Left forelimb (tissue), 1 donor: ENCODE results near the gene CCDC51.

Experiments
- DNase-seq: peaks from one replicate; pipeline ENCODE4 v3.0.0-alpha.2; 2018; ENCODE audit warnings: low spot score

Gene CCDC51

DNA sequence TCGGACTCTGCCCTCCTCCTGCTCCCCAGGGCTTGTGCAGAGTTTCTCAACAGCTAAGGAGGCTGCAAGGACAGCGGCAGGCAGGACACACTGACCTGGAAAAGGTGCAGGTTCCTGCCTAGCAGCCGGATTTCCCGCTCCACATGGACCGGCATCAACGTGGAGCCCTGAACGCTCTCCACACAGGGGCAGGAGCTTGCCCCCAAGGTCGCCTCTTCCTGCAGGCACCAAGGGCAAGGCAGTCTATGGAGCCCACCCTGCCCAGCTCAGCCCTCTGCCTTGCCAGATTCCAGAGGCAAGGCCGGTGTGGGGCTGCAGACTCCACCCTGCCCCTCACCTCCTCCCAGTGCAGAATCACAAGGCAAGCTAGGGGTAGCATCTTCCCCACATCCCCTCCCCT, 20.8 kb downstream of the CCDC51 start:
- DNase-seq: no peak

DNA sequence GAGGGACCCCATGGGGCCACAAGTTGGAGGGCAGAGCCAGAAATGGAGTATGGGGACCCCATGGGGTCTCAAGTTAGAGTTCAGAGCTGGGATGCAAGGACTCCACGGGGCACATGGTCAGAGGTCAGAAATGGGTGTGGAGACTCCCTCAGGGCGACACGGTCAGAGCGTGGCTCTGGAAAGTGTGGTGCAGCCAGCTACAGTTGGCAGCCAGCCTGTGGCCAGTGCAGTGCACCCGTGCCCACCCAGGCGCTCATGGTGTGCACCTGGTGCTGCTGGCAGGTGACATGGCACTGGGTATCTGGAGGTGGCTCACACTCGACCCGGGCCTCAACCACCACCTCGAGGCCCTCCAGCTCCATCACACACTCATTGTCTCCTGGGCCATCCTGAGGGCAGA, 21.3 kb downstream of the CCDC51 start:
- no peak for DNase-seq

- DNase-seq: no peak
Observed at GRCh38 chr3:48418140-48418539, 21.8 kb downstream of the CCDC51 start.

GRCh38 chr3:48417529-48418108, 22.3 kb downstream of the CCDC51 start:
- DNase-seq: no peak

- DNase-seq: no peak
Observed at GRCh38 chr3:48416546-48416945, 23.4 kb downstream of the CCDC51 start.

DNA sequence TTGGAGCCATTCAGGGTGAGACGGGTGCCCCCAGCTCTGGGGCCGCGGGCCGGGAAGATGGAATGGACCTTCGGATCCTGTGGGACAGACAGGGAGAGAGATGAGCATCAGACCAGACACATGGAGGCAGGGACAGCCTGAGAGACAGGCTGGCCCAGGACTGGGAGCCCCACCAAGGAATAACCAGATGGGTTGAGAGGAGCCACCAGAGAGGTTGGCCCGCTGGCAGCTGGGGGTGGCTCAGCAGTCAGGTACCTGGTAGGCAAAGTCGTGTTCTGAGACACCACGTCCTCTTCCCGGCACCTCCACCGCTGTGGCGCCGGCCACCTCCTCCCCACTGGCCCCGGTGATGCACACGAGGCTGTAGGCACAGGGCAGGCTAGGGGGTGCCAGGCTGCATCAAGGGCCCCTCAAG, 23.8 kb downstream of the CCDC51 start:
- no peak for DNase-seq

DNA sequence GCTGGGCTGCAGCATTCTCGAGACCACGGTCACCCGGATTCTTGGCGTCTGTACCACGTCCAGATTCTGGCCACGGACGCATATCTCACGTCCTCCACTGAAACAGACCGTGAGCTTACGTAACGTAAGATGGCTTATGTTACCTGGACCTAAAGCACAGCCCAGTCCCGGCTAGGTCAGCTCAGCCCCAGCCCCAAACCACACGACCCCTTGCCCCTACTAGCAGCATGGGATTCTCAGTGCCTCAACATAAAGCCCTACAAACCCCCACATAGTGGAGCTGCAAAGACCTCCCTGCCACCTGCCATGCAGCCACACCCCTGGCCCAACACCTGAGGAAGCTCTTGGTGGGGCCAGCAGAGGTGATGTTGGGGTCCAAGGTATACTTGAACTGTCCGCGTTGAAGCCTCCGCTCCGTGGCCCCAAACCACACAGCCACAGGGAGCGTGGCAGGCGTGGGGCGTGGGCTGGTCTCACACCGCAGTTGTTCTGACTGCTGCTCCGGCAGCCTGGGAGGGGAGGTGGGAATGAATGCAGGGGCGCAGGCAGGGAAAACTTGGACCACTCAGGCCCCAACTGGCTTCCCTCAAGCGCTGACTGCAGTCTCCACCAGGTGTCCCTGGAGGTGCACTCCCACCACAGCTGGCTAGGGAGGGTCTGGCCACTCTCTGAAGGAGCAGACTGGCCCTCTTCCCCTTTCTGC, 24.5 kb downstream of the CCDC51 start:
- no peak for DNase-seq

GRCh38 chr3:48414376-48415250, 25.3 kb downstream of the CCDC51 start:
- DNase-seq: no peak

GRCh38 chr3:48413611-48414010, 26.3 kb downstream of the CCDC51 start:
- no peak for DNase-seq

GRCh38 chr3:48413086-48413485, 26.8 kb downstream of the CCDC51 start:
- DNase-seq: no peak

DNA sequence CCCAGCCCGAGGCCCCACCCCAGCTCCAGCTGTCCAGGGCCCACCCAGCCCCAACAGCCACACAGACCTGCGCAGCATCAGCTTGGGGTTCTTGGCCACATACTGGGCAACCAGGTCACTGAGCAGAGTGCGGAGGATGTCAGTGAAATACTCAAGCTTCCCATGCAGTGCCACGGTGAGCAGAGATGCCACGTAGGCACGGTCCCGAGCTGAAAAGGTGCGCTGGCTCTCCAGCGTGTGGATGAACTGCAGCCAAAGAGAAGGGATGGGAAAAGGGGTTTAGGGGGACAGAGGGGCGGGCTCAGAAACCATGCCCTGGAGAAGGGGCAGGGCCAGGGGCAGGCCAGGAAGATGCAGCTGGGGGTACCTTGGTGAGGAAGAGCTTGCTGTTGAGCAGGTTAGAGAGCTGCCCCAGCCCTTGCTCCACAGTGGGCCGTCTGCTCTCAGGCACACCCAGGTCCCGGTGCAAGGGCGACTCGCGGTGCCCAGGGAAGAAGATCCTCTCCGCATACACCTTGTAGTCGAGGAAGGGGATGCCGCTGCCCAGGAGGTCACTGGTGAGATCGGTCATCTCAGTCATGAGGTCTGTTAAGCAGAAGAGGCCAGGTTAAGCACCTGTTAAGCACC, 27.4 kb downstream of the CCDC51 start:
- DNase-seq: peak; percentile 53

GRCh38 chr3:48411606-48412374, 28.1 kb downstream of the CCDC51 start:
- DNase-seq: peak; percentile 38

DNA sequence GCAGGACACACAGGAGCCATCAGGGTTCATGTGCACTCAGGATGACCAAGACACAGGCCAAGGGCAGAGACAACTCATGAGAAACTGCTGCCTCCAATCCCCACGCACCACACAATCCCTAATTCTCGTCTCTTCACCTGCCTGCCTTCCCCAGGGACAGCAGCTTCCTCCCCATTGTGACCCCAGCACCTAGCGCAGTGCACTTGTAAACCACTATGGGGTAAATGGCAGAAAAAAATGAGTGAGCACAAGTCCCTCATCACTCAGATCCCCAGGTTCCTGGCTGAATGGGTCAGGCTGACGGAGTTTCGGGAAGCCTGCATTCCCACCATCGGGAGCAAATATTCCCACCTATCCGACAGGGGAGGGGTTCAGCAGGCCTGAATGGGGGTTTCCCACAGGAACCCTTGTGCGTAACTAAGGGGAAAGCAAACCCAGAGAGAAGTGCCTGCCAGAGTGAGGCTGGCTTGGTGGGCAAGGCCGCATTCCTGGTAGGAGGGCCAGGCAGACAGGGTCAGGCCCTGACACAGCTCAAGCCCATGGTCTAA, 28.8 kb downstream of the CCDC51 start:
- DNase-seq: peak; percentile 30

DNA sequence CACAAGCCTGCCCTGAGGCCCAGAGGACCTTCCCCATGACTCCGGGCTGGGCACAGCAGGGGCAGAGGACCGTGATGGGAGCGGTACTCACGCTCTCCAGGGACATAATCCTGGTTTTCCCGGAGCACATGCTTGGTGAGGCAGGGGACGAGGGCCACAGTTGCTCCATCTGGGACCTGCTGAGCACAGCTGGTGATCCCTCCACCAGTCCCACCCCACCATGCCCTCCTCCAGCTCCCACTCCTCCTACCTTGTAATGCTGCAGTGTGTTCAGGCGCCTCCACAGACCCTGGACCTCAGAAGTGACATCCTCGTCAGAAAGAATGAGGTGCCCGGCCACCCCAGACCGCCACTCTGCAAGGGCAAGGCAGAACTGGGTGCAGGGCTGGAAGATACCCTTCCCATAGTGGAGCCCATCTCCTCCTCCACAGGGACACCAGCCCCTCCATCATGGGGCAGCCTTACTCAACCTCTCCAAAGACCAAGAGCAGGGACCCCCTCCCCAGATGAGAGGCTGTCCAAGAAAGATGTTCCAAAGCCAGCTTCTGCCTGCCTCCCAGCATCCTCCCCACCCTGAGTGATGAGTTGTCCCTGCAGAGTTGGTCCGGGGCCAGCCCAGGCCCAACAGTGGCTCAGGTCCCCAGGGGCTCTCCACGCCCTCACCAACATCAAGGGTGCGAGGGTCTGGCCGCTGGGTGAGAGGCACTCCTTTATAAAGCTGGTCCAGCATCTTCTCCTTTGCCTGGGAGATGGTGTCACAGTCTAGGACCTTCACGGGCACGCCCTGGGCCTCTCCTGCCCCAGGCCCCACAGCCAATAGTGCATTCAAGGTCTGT, 29.5 kb downstream of the CCDC51 start:
- DNase-seq: peak; percentile 55

DNA sequence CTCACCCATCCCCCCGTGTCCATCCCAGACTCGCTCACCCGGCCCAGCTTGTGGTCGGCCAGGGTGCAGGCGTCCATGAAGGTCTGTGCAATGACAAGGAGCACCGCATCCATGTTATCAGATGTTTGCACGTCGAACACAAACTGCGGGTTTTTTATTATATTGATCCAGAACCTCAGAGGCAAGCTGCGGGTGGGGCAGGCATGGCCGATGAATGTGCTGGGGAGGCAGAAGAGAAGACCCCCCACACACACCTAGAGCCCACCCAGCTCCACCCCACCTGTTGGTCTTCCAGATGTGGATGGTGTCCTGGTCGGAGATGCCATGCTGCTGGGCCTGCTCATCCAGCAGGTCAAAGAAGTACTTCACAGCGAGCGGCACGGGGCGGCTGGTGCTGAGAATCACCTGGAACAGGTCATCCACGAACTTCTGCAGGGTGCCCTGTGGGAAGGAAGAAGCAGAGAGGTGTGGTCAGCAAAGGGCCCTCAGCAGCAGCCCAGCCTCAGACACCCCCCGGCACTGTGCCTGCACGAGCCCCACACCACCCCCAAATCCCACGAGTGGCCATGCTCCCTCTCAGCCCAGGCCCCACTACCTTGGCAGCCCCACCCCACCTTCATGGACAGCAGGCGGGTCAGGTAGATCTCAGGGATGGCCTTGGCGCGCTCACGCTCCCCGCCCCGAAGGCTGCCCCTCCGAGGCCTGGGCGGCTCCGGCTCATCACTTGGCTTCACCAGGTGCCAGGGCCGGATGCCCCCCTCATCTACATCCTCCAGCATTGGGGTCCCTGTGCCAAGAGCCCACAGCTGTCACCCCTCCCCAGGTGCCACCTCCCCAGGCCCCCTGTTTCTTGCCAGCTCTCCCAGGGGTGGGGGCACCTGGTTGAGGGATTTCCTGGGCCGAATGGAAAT, 30.4 kb downstream of the CCDC51 start:
- peak; percentile 49 for DNase-seq

- DNase-seq: peak; percentile 53
Observed at GRCh38 chr3:48408823-48409281, 31.1 kb downstream of the CCDC51 start.

- no peak for DNase-seq
Observed at GRCh38 chr3:48407542-48408099, 32.3 kb downstream of the CCDC51 start.

DNA sequence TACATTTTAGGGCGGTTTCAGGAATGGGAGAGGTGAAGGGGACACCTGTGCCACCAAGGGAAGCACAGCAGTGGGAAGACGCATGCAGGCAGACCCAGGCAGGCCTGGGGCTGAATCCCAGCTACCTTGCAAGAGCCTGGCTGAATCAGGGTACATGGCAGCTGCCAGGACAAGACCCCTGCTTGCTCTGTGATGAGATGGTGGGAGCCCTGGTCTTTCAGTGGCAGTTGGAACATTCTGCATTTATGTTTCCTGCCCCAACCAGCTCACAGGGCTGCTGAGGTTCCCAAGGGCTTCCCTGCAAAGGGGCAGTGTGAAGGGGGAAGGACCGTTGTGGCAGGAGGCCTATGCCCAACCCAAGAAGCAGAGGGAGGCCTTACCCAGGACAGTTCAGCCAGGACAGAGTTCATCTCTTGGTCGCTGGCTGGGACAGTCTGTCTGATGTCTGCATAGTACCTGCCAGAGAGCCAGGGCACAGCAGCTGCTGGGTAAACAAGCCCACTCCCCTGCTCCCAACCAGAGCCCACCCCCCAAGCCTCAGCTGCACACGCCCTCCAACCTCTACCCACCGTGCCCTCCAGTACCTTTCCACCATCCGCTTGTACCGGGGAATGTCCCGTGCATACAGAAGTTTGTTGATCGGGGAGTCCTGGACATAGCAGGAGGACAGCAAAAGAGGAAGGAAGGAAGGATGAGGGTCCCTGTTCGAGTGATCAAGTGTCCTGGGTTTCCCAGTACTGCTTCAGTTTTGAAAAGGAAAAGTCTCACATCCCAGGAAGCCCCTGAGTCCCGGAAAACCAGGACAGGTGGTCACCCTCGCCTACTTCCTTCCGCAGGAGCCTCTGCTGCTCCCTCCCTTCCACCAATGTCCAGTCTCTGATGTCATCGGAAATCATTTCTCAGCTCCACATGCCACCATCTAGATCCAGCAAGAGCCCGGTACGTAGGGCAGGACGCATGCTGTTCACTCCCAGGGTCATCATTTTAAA, 33.2 kb downstream of the CCDC51 start:
- DNase-seq: peak; percentile 42
